Hematopoietic multipotent progenitor cell treated with erythropoietin and hydrocortisone succinate and interleukin-3 and kit ligand, for 17 days (in vitro differentiated cells): ENCODE measurements around the gene CASKIN2.

Experiments
- DNase-seq: peaks from one replicate; pipeline ENCODE4 v3.0.0-alpha.2; 2015; ENCODE audit warnings: low spot score

CASKIN2 gene

GRCh38 chr17:75504347-75505151 is 10.8 kb downstream of the CASKIN2 start:
- peak; percentile 12 for DNase-seq

GRCh38 chr17:75503976-75504346 is 11.4 kb downstream of the CASKIN2 start:
- no peak for DNase-seq

- no peak for DNase-seq
Observed at GRCh38 chr17:75503337-75503950, 11.9 kb downstream of the CASKIN2 start.

GRCh38 chr17:75502721-75503329 is 12.5 kb downstream of the CASKIN2 start:
- no peak for DNase-seq

- no peak for DNase-seq
Observed at GRCh38 chr17:75502072-75502720, 13.1 kb downstream of the CASKIN2 start.

- no peak for DNase-seq
Observed at GRCh38 chr17:75501378-75502071, 13.8 kb downstream of the CASKIN2 start.

GRCh38 chr17:75500419-75501216 is 14.7 kb downstream of the CASKIN2 start:
- DNase-seq, result no peak

- DNase-seq, result no peak
Observed at GRCh38 chr17:75499313-75500022, 15.9 kb downstream of the CASKIN2 start.

- no peak for DNase-seq
Observed at GRCh38 chr17:75498726-75499213, 16.6 kb downstream of the CASKIN2 start.

GRCh38 chr17:75498039-75498725 is 17.2 kb downstream of the CASKIN2 start:
- DNase-seq, result no peak

GRCh38 chr17:75496005-75496404 is 19.3 kb downstream of the CASKIN2 start:
- no peak for DNase-seq

GRCh38 chr17:75494326-75494877 is 20.9 kb downstream of the CASKIN2 start:
- no peak for DNase-seq

GRCh38 chr17:75493476-75494129 is 21.7 kb downstream of the CASKIN2 start:
- no peak for DNase-seq

GRCh38 chr17:75492555-75493168 is 22.7 kb downstream of the CASKIN2 start:
- no peak for DNase-seq

GRCh38 chr17:75491680-75492079 is 23.7 kb downstream of the CASKIN2 start:
- DNase-seq, result no peak

- DNase-seq, result no peak
Observed at GRCh38 chr17:75490953-75491649, 24.2 kb downstream of the CASKIN2 start.

- DNase-seq, result no peak
Observed at GRCh38 chr17:75490173-75490743, 25.1 kb downstream of the CASKIN2 start.
